SKM-1 (cell line): ENCODE results near the gene DUSP8.

ENCODE experiments used
- DNase-seq: peaks from one replicate; lab custom pipeline; 2025; ENCODE audit not compliant: unreplicated experiment; lab: John Stamatoyannopoulos, UW

The DUSP8 gene

GRCh38 chr11:1533342-1533725 is 38.7 kb downstream of the DUSP8 start:
- no peak for DNase-seq

GRCh38 chr11:1532606-1533341 is 39.3 kb downstream of the DUSP8 start:
- DNase-seq, result no peak

- no peak for DNase-seq
Observed at GRCh38 chr11:1532014-1532586, 40.0 kb downstream of the DUSP8 start.

GRCh38 chr11:1531449-1532013 is 40.5 kb downstream of the DUSP8 start:
- no peak for DNase-seq

GRCh38 chr11:1530686-1531448 is 41.2 kb downstream of the DUSP8 start:
- DNase-seq, result no peak

- DNase-seq, result no peak
Observed at GRCh38 chr11:1529774-1530173, 42.3 kb downstream of the DUSP8 start.

GRCh38 chr11:1529286-1529685 is 42.8 kb downstream of the DUSP8 start:
- no peak for DNase-seq

GRCh38 chr11:1528710-1529109 is 43.4 kb downstream of the DUSP8 start:
- no peak for DNase-seq

- DNase-seq, result no peak
Observed at GRCh38 chr11:1526785-1527184, 45.3 kb downstream of the DUSP8 start.

- DNase-seq, result no peak
Observed at GRCh38 chr11:1523779-1524178, 48.3 kb downstream of the DUSP8 start.

- DNase-seq, result no peak
Observed at GRCh38 chr11:1523077-1523476, 49.0 kb downstream of the DUSP8 start.

- no peak for DNase-seq
Observed at GRCh38 chr11:1522081-1522424, 50.0 kb downstream of the DUSP8 start.

- DNase-seq, result no peak
Observed at GRCh38 chr11:1521382-1522080, 50.5 kb downstream of the DUSP8 start.

- no peak for DNase-seq
Observed at GRCh38 chr11:1520663-1521267, 51.3 kb downstream of the DUSP8 start.

- no peak for DNase-seq
Observed at GRCh38 chr11:1520209-1520662, 51.8 kb downstream of the DUSP8 start.

GRCh38 chr11:1519028-1520010 is 52.8 kb downstream of the DUSP8 start:
- no peak for DNase-seq

GRCh38 chr11:1518301-1518700 is 53.8 kb downstream of the DUSP8 start:
- DNase-seq, result no peak

GRCh38 chr11:1517117-1518005 is 54.7 kb downstream of the DUSP8 start:
- DNase-seq, result no peak
